GM19099 (cell line): Measurements from ENCODE around the gene ESD.

Experiments
- POLR2A ChIP-seq: IDR thresholded peaks from 3 replicates; pipeline ENCODE4 v1.6.1; 2011; ENCODE audit warnings: low read depth; ENCODE audit not compliant: insufficient read length; ENCODE audit errors: extremely low read depth

ESD gene

DNA sequence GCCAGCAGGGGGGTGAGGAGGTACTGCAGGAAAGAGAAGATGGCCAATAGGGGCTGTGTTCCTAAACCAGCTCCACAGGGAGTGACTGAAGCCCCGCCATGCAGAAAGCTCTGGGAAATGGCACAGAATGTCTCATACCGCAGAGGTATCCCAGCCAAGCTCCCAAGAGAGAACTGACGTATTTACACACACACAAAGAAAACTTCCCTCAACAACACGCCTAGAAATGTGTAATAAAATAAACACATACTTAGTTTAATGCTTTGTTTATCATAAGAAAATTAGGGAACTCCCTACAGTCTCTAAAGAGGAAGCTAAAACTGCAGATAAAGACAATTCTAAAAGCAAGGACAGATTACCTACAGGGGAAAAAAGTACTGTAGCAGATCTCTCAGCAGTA lies 40.0 kb downstream of the ESD start:
- no peak for TF ChIP-seq POLR2A

DNA sequence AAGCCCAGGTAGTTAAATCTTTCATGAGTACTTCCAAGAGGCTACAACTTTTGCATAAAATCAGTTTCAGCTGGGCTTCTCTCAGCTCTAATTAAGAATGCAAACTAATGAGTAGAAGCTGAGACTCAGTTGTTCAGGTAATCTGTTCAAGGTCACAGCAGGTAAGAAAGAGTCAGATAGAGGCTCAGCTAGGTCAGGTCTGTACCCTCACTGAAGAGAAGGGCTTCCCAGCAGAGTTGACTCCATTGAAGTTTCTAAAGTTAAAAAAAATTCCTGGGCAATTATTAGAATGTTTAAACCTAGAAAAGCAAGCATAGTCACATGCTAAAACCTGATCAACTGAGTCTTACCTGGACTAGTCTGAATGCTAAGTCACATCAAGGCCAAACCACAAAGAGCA lies 42.1 kb downstream of the ESD start:
- no peak for TF ChIP-seq POLR2A

DNA sequence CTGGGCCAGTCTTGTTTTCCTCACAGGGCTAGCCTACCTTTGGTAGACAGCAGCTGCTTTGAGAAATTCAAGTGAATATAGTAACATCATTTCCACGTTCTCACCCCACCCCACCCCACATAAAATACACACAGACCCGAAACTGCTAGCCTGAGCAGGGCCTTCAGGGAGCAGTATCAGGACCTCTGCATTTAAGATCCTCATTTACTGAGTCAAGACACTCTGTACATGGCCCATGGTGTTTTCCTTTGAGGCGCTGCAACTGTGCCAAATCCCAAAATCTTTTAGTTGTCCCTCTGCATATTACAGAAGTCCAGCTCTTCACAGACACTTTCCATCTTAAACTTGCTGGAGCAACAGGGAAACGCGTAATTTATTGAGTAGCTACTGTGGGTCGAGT lies 43.0 kb downstream of the ESD start:
- peak; percentile 18 for TF ChIP-seq POLR2A

DNA sequence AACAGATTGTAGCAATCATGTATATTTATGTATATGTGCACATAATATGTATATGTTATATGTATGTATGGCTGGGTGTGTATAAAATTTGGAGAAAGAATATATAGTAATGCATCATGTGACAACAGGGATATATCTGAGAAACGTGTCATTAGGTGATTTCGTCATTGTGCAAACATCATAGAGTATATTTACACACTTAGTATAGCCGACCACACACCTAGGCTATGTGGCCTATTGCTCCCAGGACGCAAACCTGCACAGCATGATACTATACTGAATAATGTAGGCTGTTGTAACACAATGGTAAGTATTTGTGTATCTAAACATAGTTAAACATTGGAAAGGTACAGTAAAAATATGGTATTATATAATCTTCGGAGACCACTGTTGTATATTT lies 43.8 kb downstream of the ESD start:
- TF ChIP-seq POLR2A = no peak

DNA sequence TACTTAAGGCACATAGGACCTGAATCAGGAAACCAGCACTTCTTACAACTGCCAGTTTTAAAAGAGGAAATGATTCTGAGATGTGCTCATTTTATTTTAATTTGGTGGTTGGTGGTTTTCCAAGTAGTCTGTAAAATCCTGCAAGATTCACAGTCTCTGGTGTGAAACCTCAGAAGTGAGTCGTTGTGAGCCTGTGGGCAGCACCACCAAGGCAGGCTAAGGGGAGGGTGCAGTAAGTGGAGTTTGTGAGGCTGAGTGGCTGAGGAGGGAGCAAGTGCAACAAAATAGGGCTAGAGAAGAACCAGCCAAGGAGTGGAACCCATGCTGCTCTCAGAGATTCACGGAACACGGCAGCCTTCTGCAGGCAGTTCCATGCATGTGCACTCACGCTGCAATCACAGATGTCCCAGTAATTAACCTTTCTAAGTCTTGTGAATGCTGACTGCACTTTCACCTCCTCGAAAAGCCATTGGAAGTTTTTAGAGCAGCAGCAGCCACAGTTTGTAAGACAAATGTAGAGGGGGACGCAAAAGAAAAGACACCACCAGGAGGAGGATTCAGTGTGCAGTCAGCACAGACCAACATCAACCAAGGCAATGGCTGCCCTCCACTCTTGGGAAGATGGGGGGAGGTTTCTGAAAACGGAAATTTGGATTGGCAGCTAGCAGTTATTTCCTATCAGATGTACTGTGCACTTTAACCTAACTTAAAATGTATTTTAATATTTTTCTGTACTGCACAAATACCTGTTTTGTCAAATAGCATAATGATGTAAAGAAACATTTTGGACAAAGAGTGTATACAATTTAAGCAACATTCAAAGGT lies 44.9 kb downstream of the ESD start:
- no peak for TF ChIP-seq POLR2A

DNA sequence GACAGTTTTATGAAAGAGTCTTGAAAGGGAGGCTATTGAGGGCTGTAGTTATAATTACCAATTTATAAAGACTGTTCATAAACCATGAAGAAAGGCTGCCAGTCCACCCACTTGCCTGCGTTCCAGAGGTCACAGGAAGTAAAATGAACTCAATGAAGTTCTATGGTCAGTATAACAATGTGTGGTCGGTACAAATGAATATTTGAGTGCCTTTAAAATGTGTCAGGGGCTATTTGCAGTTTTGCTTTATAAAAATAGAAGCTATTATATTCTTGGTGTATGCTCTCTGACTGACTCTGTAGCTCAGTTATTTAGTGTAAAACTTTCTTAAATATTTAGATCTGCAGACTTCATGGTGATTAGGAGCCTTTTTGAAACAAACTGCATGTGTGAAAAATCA lies 47.0 kb downstream of the ESD start:
- TF ChIP-seq POLR2A = no peak

DNA sequence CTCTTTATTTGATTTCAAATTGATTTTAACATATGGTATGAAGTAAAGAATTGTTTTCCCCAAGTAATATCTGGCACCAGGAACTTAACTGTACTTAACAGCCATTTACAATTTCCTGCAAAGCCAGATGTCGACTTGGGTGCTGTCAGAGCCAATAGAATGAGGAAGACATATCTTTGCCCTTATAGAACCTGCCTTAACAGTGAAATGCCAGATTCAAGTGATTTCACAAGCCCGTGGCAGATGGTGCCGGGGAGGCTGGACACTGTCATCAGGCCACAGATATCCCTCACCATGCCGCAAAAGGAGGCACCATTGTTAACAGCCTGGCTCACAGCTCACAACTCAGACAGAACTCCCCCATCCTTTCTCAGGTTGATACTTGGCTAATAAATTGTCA lies 48.7 kb downstream of the ESD start:
- no peak for TF ChIP-seq POLR2A

DNA sequence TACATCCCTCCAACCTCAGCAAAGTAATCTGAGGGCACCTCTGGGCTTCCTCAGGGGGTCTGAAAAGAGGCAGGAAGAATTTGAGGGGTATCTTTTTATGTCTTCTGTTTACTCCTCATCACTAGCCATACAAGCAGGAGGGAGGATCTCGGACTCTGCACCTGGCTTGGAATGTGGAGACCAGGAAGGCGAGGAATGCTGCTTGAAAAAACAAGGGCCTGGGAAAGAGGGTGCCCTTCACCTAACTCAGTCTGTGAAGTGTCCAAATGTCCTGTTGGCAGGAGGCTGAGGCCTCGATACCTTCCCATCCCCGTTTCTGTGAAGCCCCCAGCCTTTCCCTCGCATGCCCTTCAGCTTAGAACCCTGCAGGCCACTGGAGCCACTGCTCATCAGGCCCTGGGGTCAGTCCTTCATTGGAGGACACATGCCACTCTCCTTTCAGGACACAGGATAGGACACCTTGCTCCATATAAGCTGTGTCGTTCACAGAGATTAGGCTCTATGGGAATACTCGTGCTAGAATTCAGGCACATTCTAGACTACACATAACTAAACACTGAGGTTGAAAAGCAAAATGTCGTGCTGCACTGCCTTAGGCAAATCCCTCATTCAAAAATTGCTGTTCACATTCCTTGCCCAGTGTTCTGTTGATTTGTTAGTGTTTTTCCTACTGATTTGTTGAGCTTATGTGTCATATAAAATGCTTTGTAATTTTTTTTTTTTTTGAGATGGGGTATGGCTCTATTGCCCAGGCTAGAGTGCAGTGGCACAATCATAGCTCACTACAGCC lies 49.7 kb downstream of the ESD start:
- no peak for TF ChIP-seq POLR2A

DNA sequence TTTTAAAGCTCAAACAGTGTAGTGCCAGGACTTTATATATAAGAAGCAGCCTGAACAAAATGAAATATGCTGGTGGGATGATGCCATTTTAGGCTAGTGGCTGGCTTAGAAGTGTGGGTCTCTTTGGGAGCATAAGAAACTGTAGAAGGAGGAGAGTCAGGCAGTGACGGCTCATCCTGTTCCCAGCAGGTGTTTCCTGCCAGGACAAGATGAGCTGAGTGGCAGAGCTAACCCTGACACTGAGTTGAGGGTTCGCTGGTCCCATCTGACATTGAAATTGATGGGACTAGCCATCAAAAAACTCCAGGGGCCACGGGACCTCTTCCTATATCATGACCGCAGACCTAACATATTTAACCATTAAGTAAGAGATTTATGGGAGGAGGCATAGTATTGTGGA lies 51.3 kb downstream of the ESD start:
- TF ChIP-seq POLR2A = no peak

DNA sequence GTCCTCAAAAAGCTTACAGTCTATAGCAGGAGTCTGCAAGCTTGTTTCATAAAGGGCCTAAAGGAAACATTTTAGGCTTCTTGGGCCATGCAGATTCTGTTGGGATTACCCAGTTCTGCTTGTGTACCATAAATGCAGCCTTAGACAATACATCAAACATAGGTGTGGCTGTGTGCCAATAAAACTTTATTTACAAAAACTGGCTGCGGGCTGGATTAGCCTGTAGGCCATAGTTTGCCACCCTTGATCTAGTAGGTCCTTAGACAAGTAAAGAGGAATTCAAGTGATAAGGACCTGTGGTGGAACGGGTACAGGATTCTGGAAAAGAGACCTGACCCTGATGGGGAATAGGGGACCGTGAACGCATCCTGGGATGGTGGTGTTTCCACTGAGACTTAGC lies 51.9 kb downstream of the ESD start:
- no peak for TF ChIP-seq POLR2A

DNA sequence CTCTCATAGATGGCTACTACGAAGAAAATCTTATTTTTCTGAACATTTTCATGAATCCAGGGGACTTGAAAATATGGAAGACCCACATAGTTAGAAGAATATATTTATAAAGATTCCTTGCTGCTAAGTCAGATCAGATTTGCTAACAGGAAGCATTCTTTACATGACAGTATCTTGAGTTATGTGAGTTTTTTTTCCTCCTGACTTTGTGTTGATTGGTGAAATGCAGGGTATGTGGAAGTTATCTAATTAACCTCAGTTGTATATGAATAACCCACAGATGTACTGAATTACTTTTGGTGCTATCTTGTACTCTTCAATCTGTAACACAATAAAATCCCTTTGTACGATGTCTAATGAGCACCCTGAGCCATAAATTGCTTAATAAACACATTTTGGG lies 53.8 kb downstream of the ESD start:
- TF ChIP-seq POLR2A = no peak

DNA sequence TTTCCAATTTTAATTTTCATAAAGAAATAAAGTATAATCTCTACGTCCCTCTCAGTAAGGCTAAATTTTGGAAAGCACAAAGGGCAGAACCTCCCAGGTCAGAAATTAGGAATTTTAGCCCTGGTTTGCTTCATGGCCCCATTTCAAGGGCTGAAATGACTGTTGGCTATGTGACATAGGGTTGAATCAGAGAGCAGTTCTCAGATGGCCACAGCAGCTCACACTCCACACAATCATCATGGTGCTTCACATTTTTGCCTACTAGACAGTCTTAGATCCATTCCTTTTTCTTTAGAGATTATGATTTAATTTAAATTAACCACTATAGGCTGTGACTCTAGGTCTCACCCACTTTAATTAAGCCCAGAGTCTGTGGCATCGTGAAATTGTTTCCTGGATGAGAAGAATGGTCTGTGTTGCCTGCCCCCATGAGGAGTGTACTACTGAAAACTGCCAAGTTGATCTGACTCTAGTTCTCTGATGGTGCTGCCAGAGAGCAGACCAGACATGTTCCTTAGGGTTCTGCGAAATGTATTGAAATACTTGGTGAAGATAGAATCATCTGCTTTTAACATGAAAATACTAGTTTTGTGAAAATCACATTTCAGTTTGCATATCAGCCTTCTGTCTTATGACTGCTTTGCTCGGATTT lies 57.4 kb downstream of the ESD start:
- TF ChIP-seq POLR2A = no peak

DNA sequence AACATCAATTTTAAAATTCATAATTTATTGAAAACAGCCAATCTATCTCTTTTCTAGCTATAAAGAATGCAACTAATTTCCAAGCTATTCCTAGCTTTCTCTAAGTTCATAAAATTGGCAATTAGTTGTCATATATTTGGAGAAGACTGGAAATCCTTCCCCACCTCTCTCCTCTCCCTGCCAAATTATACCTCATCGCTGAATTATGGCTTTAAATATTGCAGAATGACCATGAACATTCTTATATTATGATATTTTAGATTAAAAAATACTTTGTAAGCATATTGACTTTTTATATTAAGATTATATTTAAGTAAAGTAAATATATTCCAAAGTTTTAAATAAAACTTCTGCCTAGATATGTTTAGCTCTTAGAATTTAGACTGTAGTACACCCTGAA lies 58.2 kb downstream of the ESD start:
- no peak for TF ChIP-seq POLR2A

DNA sequence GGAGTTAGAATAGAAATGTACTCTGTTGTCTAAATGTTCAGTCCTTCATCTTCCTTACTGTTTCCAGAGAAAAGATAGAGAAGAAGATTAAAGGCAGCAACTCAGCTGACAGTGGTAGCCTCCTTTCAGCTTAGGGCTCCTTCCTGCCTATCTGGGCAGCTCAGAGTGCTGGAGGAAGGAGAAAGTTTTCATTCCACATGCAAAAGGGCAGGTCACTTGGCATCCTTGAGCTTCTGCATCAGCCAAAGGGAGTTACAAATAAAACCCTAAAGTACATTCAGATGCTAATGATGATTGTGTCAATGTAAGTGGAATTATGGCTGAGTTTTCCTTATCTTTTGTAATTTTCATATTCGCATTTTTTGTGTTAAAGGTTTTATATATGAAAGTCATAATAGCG lies 58.9 kb downstream of the ESD start:
- no peak for TF ChIP-seq POLR2A

DNA sequence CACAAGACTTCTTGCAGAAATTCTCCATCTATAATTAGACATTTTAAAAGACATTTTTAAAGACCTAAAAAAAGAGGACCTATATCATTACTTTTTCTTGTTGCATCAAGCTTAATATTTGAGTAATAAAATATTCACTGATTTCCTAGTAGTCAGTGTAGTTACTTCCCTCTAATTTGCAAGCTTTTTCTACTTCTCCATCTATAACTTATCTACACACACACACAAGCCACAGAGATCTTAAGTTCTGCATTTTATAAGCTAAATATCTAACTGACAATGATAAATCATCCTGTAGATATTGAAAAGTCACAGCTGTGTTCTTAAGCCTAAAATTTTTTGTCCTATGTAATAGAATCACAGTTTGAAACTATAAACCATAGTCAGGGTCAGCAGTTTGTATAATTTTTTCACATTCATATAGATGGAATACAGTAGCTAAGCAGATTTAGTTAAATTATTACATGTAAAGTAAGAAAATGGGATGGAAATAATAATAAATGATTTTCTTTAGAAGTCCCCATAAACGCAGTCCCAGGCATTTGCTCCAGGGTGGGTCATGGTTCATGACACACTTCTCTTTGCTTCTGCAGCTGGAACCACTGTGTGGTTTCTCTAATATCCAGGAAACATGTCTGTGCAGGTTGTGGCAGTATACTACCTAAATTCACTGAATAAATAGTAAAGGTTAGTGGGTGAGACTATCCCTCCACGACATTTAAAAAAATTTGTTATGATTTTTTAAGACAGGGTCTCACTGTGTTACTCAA lies 60.2 kb downstream of the ESD start:
- TF ChIP-seq POLR2A = no peak
